Pancreas (tissue), 10 donors: ENCODE measurements around the gene SMAD3. TPM values are rescaled to one million over a fixed set of nuclear protein-coding genes. Genes with fewer than 3 reads are reported as not detected.

Source experiments
- ATAC-seq, 4 donors: fragments of 200-7000 bp; cut with Tn5 transposase; one replicate each; pipeline versions ENCODE4 v1.8.0 to v1.9.1; 2020; ENCODE audit warnings: mild to moderate bottlenecking in 4 of 4, moderate library complexity in 4 of 4
- DNase-seq, 6 donors: peaks; one replicate each; pipeline ENCODE4 v3.0.0-alpha.2; 2020
- FAIRE-seq: peaks from 2 replicates; lab custom pipeline; 2012; peaks lifted over from hg19 to GRCh38; lab: Jason Lieb, UNC
- H3K27ac ChIP-seq, 4 donors: fragments of 200-600 bp; sonication (generic); 1 replicate in 3 of 4; 2 replicates in 1 of 4; pipeline versions ENCODE4 v1.5.0 to v1.8.0; 2020
- H3K27me3 ChIP-seq, 4 donors: fragments of 200-600 bp; one replicate each; pipeline ENCODE4 v1.8.0; 2021
- H3K36me3 ChIP-seq, 3 donors: fragments of 200-600 bp; sonication (generic) in 1 of 3; one replicate each; pipeline versions ENCODE4 v1.5.0 to v1.8.0; 2020 to 2021
- H3K4me1 ChIP-seq, 3 donors: fragments of 200-600 bp; one replicate each; pipeline ENCODE4 v1.8.0; 2021
- H3K4me3 ChIP-seq, 4 donors: fragments of 200-600 bp; sonication (generic) in 2 of 4; one replicate each; pipeline versions ENCODE4 v1.5.0 to v1.8.0; 2020 to 2021
- H3K9me3 ChIP-seq, 4 donors: fragments of 200-600 bp; one replicate each; pipeline ENCODE4 v1.8.0; 2021
- WGBS, 2 donors: extraction: QIAGEN DNeasy Blood & Tissue Kit; methylation state at CpG; one replicate each; pipeline ENCODE4 v1.1.7; 2013; 5-methylcytosine and 5-hydroxymethylcytosine counted together
- intact Hi-C, 3 donors: fragments of 100-400 bp; cut with DNase I; formaldehyde crosslinking; loops; one replicate each; pipeline versions ENCODE4 v1.11.1 to v1.14.2; 2022
- polyA plus RNA-seq, 2 donors: library from polyadenylated mRNA; stranded (reverse); fragments of 200-250 nt; gene quantifications; one replicate each; pipeline ENCODE4 v1.2.3, GENCODE V29; 2013
- total RNA-seq, 6 donors: library from RNA; stranded (reverse); fragmentation: NEBNext Ultra II Directional in 4 of 6; extraction: Animal tissue kit (Norgen Biotek cat#: 25700) in 4 of 6; gene quantifications; one replicate each; pipeline versions ENCODE4 v1.2.1 to v1.2.4, GENCODE V29; 2021 to 2023
- TF ChIP-seq, protein P1 (sequence below), 4 donors: fragments of 200-600 bp; sonication (generic) in 3 of 4; IDR thresholded peaks; one replicate each; pipeline versions ENCODE4 v1.5.0 to v1.8.0; 2021; ENCODE audit warnings: antibody characterized with exemption in 4 of 4
- donor health status: healthy with polysubstance abuse.
- donor health status: DM: no; HTN: no; CAD: no; lungs with moderate emphysema.
- donor health status: DM: no; HTN: no; CAD: no.
- donor health status: control.
- donor health status: control.
- donor health status: Bipolar disorder and iron deficiency.
- donor health status: DM: yes; HTN: yes; CAD: no.
- donor health status: DM: no; HTN: no; CAD: no.
- donor health status: DM: no; HTN: no; CAD: no.
- donor health status: DM: yes; HTN: yes; CAD: no.

The SMAD3 gene
- total and polyA plus RNA-seq, 8 donors: 7.9 to 42.5 (median 21.4) TPM

DNA sequence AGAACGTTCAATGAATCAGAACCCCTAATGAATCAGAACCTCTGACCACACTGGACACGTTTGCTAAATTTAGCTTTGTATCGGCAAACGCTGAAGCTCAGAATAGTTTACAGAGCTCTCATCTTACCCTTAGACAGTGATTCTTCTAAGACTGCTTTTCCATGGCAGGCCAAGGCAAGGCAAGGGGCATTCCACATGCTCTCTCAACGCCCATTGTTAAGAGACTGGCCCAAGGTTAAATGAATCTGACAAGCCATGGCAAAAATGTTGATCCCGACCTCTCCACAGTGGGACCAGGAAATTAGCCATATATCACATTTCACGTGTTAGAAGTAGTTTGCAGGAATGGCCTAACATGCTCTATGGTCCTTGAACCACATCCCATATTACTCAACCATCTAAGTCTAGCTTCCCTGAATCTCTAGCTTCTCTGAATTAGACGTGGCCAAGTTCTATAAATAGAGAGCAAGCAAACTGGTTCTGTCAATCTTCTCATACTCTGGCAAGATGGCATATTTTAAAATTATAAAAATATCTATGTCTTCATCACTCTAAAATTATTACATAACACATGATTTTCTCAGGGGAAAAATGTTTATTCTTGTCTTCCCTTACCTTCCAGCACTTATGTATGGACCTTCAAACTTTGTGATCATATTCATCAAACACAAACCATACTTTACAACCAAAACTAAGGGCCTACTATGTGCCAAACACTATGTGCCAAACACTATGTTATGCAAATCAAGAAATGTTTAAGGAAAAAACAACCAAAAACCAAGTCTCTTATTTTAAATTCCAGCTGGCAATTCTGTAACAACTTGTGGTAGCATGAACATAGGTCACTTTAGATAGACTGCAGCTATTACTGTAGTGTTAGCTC is 134.7 kb downstream of the SMAD3 start:
- H3K4me1 ChIP-seq: peaks cover 0 to 8% (median 4%) of the 10 kb centered on the region in 3 donors
- ATAC-seq: peak; percentile 65 to 80 (median 72)
- intact Hi-C loops: no loop called here
- no peaks in the 10 kb centered on the region for H3K27me3 ChIP-seq
- H3K27ac ChIP-seq: no peak overlapping the region
- TF ChIP-seq, protein P1, sequence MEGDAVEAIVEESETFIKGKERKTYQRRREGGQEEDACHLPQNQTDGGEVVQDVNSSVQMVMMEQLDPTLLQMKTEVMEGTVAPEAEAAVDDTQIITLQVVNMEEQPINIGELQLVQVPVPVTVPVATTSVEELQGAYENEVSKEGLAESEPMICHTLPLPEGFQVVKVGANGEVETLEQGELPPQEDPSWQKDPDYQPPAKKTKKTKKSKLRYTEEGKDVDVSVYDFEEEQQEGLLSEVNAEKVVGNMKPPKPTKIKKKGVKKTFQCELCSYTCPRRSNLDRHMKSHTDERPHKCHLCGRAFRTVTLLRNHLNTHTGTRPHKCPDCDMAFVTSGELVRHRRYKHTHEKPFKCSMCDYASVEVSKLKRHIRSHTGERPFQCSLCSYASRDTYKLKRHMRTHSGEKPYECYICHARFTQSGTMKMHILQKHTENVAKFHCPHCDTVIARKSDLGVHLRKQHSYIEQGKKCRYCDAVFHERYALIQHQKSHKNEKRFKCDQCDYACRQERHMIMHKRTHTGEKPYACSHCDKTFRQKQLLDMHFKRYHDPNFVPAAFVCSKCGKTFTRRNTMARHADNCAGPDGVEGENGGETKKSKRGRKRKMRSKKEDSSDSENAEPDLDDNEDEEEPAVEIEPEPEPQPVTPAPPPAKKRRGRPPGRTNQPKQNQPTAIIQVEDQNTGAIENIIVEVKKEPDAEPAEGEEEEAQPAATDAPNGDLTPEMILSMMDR (IDR thresholded peaks at IDR 0.05): no peak
- FAIRE-seq: no peak
- H3K4me3 ChIP-seq: no peak overlapping the region
- no peaks in the 10 kb centered on the region for H3K36me3 ChIP-seq
- no peak for DNase-seq
- 45 to 52% methylated on average over 8 of the region's 8 CpGs for WGBS, 2 donors
- no peaks in the 10 kb centered on the region for H3K9me3 ChIP-seq

- FAIRE-seq: no peak
- Histone ChIP-seq H3K9me3 (no peaks in the 10 kb centered on the region), H3K4me3 (no peak overlapping the region), H3K4me1 (peaks cover 0 to 8% (median 4%) of the 10 kb centered on the region in 3 donors), H3K27me3 (no peaks in the 10 kb centered on the region), H3K27ac (no peak overlapping the region), H3K36me3 (no peaks in the 10 kb centered on the region)
- intact Hi-C loops: no loop called here
- ATAC-seq: peak in 1 of 4 donors; percentile 44
- TF ChIP-seq, protein P1 (IDR thresholded peaks at IDR 0.05): no peak
- DNase-seq: no peak
Observed at GRCh38 chr15:67201136-67201535, 135.7 kb downstream of the SMAD3 start.

- intact Hi-C loops: no loop called here
- Histone ChIP-seq H3K4me3 (no peak overlapping the region), H3K36me3 (no peaks in the 10 kb centered on the region), H3K9me3 (no peaks in the 10 kb centered on the region), H3K27ac (no peak overlapping the region), H3K27me3 (no peaks in the 10 kb centered on the region), H3K4me1 (peaks cover 0 to 8% (median 4%) of the 10 kb centered on the region in 3 donors)
- ATAC-seq: no peak
- whole genome bisulfite sequencing, 2 donors: 98 to 99% methylated on average over 2 of the region's 2 CpGs
- TF ChIP-seq, protein P1 (IDR thresholded peaks at IDR 0.05): no peak
- no peak for FAIRE-seq
- DNase-seq: no peak
Observed at GRCh38 chr15:67202091-67202490, 136.7 kb downstream of the SMAD3 start.

DNA sequence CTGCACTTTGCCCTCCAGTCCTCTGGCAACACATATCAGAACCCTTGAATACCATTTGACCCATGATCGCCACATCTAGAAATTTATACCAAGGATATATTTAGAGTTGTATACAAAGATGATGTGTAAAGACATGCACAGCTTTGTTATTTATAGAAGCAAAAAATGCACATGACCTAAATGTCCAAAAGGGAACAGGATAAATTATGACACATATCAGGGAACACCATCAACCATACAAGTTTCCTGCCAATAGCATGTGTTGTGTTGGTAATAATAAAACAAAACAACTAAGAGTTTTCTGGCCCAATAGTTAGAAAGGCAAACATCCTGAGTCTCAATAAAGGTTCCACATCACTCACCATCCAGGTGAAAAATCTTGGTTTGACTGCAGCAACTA is 137.6 kb downstream of the SMAD3 start:
- ATAC-seq (no peak), DNase-seq (no peak), FAIRE-seq (no peak)
- Histone ChIP-seq H3K4me1 (peaks cover 0 to 8% (median 4%) of the 10 kb centered on the region in 3 donors), H3K27ac (no peak overlapping the region), H3K36me3 (no peaks in the 10 kb centered on the region), H3K9me3 (no peaks in the 10 kb centered on the region), H3K27me3 (no peaks in the 10 kb centered on the region), H3K4me3 (no peak overlapping the region)
- TF ChIP-seq, protein P1 (IDR thresholded peaks at IDR 0.05): no peak
- intact Hi-C loops: no loop called here
- 90 to 100% methylated on average over 1 of the region's 1 CpG for WGBS, 2 donors
